HepG2 (cell line): Measurements from ENCODE around the gene CAP2. TPM values are rescaled to one million over a fixed set of nuclear protein-coding genes. Genes with fewer than 3 reads are reported as not detected.

Experiments used
- ATAC-seq: fragments of 200-7000 bp; cut with Tn5 transposase; 3 replicates; pipeline ENCODE4 v1.9.1; 2020; ENCODE audit warnings: mild to moderate bottlenecking, moderate library complexity
- BruUV-seq: library from RNA; stranded (reverse); fragments of 400-500 nt; replicated peaks from 2 replicates; lab custom pipeline; 2021; lab: Mats Ljungman, UMichigan
- CTCF ChIA-PET: fragments of 300-600 bp; formaldehyde crosslinking; extraction: SDS; loops from one replicate; lab custom pipeline; 2021; ENCODE audit warnings: low total read pairs, inconsistent platforms, low intra/inter-chr PET ratio; lab: Yijun Ruan, JAX
- POLR2A ChIA-PET: fragments of 350-600 bp; sonication (Branson Sonifier 250); formaldehyde crosslinking; loops from one replicate; lab custom pipeline; 2020; ENCODE audit warnings: antibody characterized with exemption, inconsistent platforms; lab: Yijun Ruan, JAX
- DNase-seq: peaks from one replicate; pipeline ENCODE4 v3.0.0-alpha.2; 2015; ENCODE audit warnings: low spot score
- FAIRE-seq: peaks from 3 replicates; lab custom pipeline; 2011; peaks lifted over from hg19 to GRCh38; lab: Jason Lieb, UNC
- H2AFZ ChIP-seq: one replicate; pipeline ENCODE4 v1.6.1; 2011; ENCODE audit warnings: low read length, inconsistent platforms
- H3K27ac ChIP-seq: fragments of 300-600 bp; 3 replicates; pipeline ENCODE4 v1.8.0; 2011; ENCODE audit warnings: mixed run types, mild to moderate bottlenecking, mixed read lengths, low read length, inconsistent platforms; ENCODE audit not compliant: insufficient read depth; ENCODE audit errors: extremely low read length
- H3K27me3 ChIP-seq, 2 experiments: fragments of 200-600 bp in 1 of 2; 2 replicates in 1 of 2; 3 replicates in 1 of 2; pipeline versions ENCODE4 v1.6.0 to v1.8.0; 2011; ENCODE audit warnings: low read length in 2 of 2, mild to moderate bottlenecking in 2 of 2, moderate library complexity in 2 of 2, inconsistent platforms in 1 of 2; ENCODE audit not compliant: insufficient read depth in 2 of 2, control insufficient read depth in 1 of 2
- H3K36me3 ChIP-seq, 2 experiments: fragments of 200-600 bp in 1 of 2; replicated peaks in 1 of 2; 2 replicates in 1 of 2; 3 replicates in 1 of 2; pipeline versions ENCODE4 v1.5.1 to v1.8.0; 2011; ENCODE audit warnings: low read length in 2 of 2, inconsistent platforms in 1 of 2; ENCODE audit not compliant: insufficient read depth in 2 of 2, control insufficient read depth in 1 of 2
- H3K4me1 ChIP-seq: 2 replicates; pipeline ENCODE4 v1.5.1; 2012; ENCODE audit warnings: low read length, inconsistent platforms; ENCODE audit not compliant: insufficient read depth
- H3K4me2 ChIP-seq: 2 replicates; pipeline ENCODE4 v1.6.0; 2011; ENCODE audit warnings: low read depth, low read length, inconsistent platforms
- H3K4me3 ChIP-seq, 3 experiments: fragments of 200-600 bp in 1 of 3; sonication (generic), shearing (Covaris generic) in 1 of 3; replicated peaks in 1 of 3; 2 replicates each; pipeline ENCODE4 v1.5.1; 2011 to 2016; ENCODE audit warnings: low read length in 3 of 3, inconsistent platforms in 2 of 3, low read depth in 2 of 3, mild to moderate bottlenecking in 2 of 3, control low read depth in 1 of 3, mixed read lengths in 1 of 3; ENCODE audit not compliant: insufficient read depth in 1 of 3
- H3K79me2 ChIP-seq: one replicate; pipeline ENCODE4 v1.6.1; 2011; ENCODE audit warnings: low read length, inconsistent platforms; ENCODE audit not compliant: insufficient read depth
- H3K9ac ChIP-seq: 2 replicates; pipeline ENCODE4 v1.6.0; 2011; ENCODE audit warnings: mild to moderate bottlenecking, low read depth, low read length, inconsistent platforms; ENCODE audit not compliant: insufficient read depth
- H3K9me3 ChIP-seq: 2 replicates; pipeline ENCODE4 v1.5.1; 2012; ENCODE audit warnings: mild to moderate bottlenecking, low read length
- H4K20me1 ChIP-seq: 2 replicates; pipeline ENCODE4 v1.6.0; 2011; ENCODE audit warnings: inconsistent platforms, mild to moderate bottlenecking, low read length, moderate library complexity; ENCODE audit not compliant: insufficient read depth
- KLF15 ChIP-seq: sonication (generic); formaldehyde crosslinking; IDR thresholded peaks from 2 replicates; pipeline ENCODE4 v1.8.1; 2023; ENCODE audit warnings: borderline replicate concordance, mild to moderate bottlenecking, inconsistent platforms, missing genetic modification reagents, mixed read lengths
- NCOA5 ChIP-seq: sonication (generic); formaldehyde crosslinking; IDR thresholded peaks from 2 replicates; pipeline ENCODE4 v1.4.0; 2020; ENCODE audit warnings: missing genetic modification reagents
- NFIC ChIP-seq: IDR thresholded peaks from 2 replicates; pipeline ENCODE4 v1.6.1; 2012; ENCODE audit warnings: mild to moderate bottlenecking, low read length, inconsistent platforms
- YEATS4 ChIP-seq: sonication (generic); formaldehyde crosslinking; IDR thresholded peaks from 2 replicates; pipeline ENCODE4 v1.4.0; 2020; ENCODE audit warnings: missing genetic modification reagents, borderline replicate concordance
- WGBS: methylation state at CpG from one replicate; pipeline ENCODE4 v1.1.6; 2017; ENCODE audit warnings: low lambda C conversion rate; 5-methylcytosine and 5-hydroxymethylcytosine counted together
- in situ Hi-C: cut with HindIII; loops from 2 replicates; pipeline ENCODE4 v1.10.0; 2017; ENCODE audit warnings: low pct_unique_long_range_greater_than_20kb; ENCODE audit not compliant: extremely low pct_ligation_motif_present
- intact Hi-C: fragments of 100-400 bp; cut with micrococcal nuclease; formaldehyde crosslinking; loops from one replicate; pipeline ENCODE4 v1.10.0; 2022; ENCODE audit not compliant: unreplicated experiment
- polyA plus RNA-seq, 8 experiments: library from polyadenylated mRNA; depleted of rRNA in 3 of 8; stranded (reverse) in 7 of 8; unstranded in 1 of 8; fragments of >200 nt; fragmentation: Illumina TruSeq in 4 of 8; extraction: Trizol in 4 of 8; gene quantifications; 2 replicates each; pipeline versions ENCODE4 v1.2.1 to v1.2.3, GENCODE V29; 2011 to 2016; ENCODE audit warnings: low read depth in 4 of 8, missing spikeins in 1 of 8, mixed read lengths in 1 of 8; ENCODE audit not compliant: insufficient read depth in 1 of 8
- total RNA-seq, 5 experiments: library from RNA; depleted of rRNA; stranded (reverse); fragments of >200 nt; fragmentation: Illumina TruSeq; extraction: Trizol; gene quantifications; 2 replicates each; pipeline ENCODE4 v1.2.3, GENCODE V29; 2016; ENCODE audit warnings: low read depth in 1 of 5
- TF ChIP-seq, protein P1 (sequence below): sonication (generic); formaldehyde crosslinking; IDR thresholded peaks from 2 replicates; pipeline ENCODE4 v1.5.0; 2020; ENCODE audit warnings: mild to moderate bottlenecking, missing genetic modification reagents, borderline replicate concordance
- TF ChIP-seq, protein P2 (sequence below), 2 experiments: sonication (generic) in 1 of 2; formaldehyde crosslinking in 1 of 2; IDR thresholded peaks; 2 replicates each; pipeline versions ENCODE4 v1.4.0 to v1.6.1; 2018 to 2020; ENCODE audit warnings: missing genetic modification reagents in 2 of 2, borderline replicate concordance in 1 of 2, low read depth in 1 of 2, mild to moderate bottlenecking in 1 of 2, missing biosample characterization in 1 of 2
- TF ChIP-seq, protein P3 (sequence below): fragments of 450-650 bp; IDR thresholded peaks from 2 replicates; pipeline ENCODE4 v1.6.1; 2017; ENCODE audit warnings: mild to moderate bottlenecking
- TF ChIP-seq, protein P4 (sequence below): sonication (generic); formaldehyde crosslinking; IDR thresholded peaks from 2 replicates; pipeline ENCODE4 v1.5.1; 2020; ENCODE audit warnings: missing genetic modification reagents, mild to moderate bottlenecking, borderline replicate concordance

CAP2 gene
- total and polyA plus RNA-seq, 2 of the 13 experiments (the other 11 are each of a cell fraction or from before 2014, with no cell fraction given): 7.9 to 53.1 TPM

- TF ChIP-seq, protein P1, sequence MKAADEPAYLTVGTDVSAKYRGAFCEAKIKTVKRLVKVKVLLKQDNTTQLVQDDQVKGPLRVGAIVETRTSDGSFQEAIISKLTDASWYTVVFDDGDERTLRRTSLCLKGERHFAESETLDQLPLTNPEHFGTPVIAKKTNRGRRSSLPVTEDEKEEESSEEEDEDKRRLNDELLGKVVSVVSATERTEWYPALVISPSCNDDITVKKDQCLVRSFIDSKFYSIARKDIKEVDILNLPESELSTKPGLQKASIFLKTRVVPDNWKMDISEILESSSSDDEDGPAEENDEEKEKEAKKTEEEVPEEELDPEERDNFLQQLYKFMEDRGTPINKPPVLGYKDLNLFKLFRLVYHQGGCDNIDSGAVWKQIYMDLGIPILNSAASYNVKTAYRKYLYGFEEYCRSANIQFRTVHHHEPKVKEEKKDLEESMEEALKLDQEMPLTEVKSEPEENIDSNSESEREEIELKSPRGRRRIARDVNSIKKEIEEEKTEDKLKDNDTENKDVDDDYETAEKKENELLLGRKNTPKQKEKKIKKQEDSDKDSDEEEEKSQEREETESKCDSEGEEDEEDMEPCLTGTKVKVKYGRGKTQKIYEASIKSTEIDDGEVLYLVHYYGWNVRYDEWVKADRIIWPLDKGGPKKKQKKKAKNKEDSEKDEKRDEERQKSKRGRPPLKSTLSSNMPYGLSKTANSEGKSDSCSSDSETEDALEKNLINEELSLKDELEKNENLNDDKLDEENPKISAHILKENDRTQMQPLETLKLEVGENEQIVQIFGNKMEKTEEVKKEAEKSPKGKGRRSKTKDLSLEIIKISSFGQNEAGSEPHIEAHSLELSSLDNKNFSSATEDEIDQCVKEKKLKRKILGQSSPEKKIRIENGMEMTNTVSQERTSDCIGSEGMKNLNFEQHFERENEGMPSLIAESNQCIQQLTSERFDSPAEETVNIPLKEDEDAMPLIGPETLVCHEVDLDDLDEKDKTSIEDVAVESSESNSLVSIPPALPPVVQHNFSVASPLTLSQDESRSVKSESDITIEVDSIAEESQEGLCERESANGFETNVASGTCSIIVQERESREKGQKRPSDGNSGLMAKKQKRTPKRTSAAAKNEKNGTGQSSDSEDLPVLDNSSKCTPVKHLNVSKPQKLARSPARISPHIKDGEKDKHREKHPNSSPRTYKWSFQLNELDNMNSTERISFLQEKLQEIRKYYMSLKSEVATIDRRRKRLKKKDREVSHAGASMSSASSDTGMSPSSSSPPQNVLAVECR (CRISPR knock-in tag): no peak
- TF ChIP-seq, protein P2, sequence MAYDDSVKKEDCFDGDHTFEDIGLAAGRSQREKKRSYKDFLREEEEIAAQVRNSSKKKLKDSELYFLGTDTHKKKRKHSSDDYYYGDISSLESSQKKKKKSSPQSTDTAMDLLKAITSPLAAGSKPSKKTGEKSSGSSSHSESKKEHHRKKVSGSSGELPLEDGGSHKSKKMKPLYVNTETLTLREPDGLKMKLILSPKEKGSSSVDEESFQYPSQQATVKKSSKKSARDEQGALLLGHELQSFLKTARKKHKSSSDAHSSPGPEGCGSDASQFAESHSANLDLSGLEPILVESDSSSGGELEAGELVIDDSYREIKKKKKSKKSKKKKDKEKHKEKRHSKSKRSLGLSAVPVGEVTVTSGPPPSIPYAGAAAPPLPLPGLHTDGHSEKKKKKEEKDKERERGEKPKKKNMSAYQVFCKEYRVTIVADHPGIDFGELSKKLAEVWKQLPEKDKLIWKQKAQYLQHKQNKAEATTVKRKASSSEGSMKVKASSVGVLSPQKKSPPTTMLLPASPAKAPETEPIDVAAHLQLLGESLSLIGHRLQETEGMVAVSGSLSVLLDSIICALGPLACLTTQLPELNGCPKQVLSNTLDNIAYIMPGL (CRISPR knock-in tag; IDR thresholded peaks at IDR 0.05; ENCODE audit: borderline replicate concordance in 1 of 2, low read depth in 1 of 2): no peak
Observed at GRCh38 chr6:17419189-17419575, 25.8 kb downstream of the CAP2 start (continued).

GRCh38 chr6:17420368-17420767 lies 27.0 kb downstream of the CAP2 start:
- no peak overlapping the region for H3K4me2 ChIP-seq
- intact Hi-C loops (no loop called here), in situ Hi-C loops (no loop called here)
- peaks cover 9% of the 10 kb centered on the region for H3K79me2 ChIP-seq
- no TSS peak for BruUV-seq
- no peak overlapping the region for H3K4me3 ChIP-seq
- H3K36me3 ChIP-seq: peaks cover 0 to 12% of the 10 kb centered on the region in 2 experiments; a peak in 3 of 5 replicates
- CTCF ChIA-PET: no interaction called here
- POLR2A ChIA-PET: no interaction called here
- H3K9ac ChIP-seq: no peak overlapping the region
- no peak overlapping the region for H2AFZ ChIP-seq
- H4K20me1 ChIP-seq: no peaks in the 10 kb centered on the region
- no peak overlapping the region for H3K27ac ChIP-seq
- 71% methylated on average over 2 of the region's 2 CpGs for WGBS
- ATAC-seq (no peak), FAIRE-seq (no peak), DNase-seq (no peak)
- H3K4me1 ChIP-seq: peaks cover 12% of the 10 kb centered on the region; the same call in 1 of the 2 replicates
- H3K27me3 ChIP-seq: no peaks in the 10 kb centered on the region
- no peaks in the 10 kb centered on the region for H3K9me3 ChIP-seq
- TF ChIP-seq NCOA5 (CRISPR knock-in tag) (no peak), NFIC (no peak), KLF15 (CRISPR knock-in tag) (no peak), YEATS4 (no peak)
- TF ChIP-seq, protein P3, sequence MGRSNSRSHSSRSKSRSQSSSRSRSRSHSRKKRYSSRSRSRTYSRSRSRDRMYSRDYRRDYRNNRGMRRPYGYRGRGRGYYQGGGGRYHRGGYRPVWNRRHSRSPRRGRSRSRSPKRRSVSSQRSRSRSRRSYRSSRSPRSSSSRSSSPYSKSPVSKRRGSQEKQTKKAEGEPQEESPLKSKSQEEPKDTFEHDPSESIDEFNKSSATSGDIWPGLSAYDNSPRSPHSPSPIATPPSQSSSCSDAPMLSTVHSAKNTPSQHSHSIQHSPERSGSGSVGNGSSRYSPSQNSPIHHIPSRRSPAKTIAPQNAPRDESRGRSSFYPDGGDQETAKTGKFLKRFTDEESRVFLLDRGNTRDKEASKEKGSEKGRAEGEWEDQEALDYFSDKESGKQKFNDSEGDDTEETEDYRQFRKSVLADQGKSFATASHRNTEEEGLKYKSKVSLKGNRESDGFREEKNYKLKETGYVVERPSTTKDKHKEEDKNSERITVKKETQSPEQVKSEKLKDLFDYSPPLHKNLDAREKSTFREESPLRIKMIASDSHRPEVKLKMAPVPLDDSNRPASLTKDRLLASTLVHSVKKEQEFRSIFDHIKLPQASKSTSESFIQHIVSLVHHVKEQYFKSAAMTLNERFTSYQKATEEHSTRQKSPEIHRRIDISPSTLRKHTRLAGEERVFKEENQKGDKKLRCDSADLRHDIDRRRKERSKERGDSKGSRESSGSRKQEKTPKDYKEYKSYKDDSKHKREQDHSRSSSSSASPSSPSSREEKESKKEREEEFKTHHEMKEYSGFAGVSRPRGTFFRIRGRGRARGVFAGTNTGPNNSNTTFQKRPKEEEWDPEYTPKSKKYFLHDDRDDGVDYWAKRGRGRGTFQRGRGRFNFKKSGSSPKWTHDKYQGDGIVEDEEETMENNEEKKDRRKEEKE: no peak
- TF ChIP-seq, protein P4, sequence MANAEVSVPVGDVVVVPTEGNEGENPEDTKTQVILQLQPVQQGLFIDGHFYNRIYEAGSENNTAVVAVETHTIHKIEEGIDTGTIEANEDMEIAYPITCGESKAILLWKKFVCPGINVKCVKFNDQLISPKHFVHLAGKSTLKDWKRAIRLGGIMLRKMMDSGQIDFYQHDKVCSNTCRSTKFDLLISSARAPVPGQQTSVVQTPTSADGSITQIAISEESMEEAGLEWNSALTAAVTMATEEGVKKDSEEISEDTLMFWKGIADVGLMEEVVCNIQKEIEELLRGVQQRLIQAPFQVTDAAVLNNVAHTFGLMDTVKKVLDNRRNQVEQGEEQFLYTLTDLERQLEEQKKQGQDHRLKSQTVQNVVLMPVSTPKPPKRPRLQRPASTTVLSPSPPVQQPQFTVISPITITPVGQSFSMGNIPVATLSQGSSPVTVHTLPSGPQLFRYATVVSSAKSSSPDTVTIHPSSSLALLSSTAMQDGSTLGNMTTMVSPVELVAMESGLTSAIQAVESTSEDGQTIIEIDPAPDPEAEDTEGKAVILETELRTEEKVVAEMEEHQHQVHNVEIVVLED: no peak
